Measurements from ENCODE around the gene TUBGCP6. TPM values are rescaled to one million over a fixed set of nuclear protein-coding genes. Genes with fewer than 3 reads are reported as not detected.

TUBGCP6 gene
- polyA plus RNA-seq, 3 donors, result 30.9 to 33.9 (median 32.4) TPM

- H3K27ac ChIP-seq (ENCODE audit: low read depth, low read length), result no peak overlapping the region
- WGBS, 3 donors, result 46 to 64% (median 47%) methylated on average over 29 to 32 of the region's 32 CpGs
Observed at GRCh38 chr22:50184004-50184901, 60.6 kb downstream of the TUBGCP6 start.

GRCh38 chr22:50183141-50183971 lies 61.5 kb downstream of the TUBGCP6 start:
- 64 to 88% (median 86%) methylated on average over 18 to 19 of the region's 19 CpGs for WGBS, 3 donors
- no peak overlapping the region for H3K27ac ChIP-seq (ENCODE audit: low read depth, low read length)

- H3K27ac ChIP-seq (ENCODE audit: low read depth, low read length), result no peak overlapping the region
- WGBS, 3 donors, result 61 to 88% (median 86%) methylated on average over 31 of the region's 31 CpGs
Observed at GRCh38 chr22:50182176-50183081, 62.4 kb downstream of the TUBGCP6 start.

GRCh38 chr22:50180727-50181521 lies 63.9 kb downstream of the TUBGCP6 start:
- WGBS, 3 donors, result 88 to 94% (median 91%) methylated on average over 27 of the region's 27 CpGs

GRCh38 chr22:50179937-50180726 lies 64.7 kb downstream of the TUBGCP6 start:
- H3K27ac ChIP-seq (ENCODE audit: low read depth, low read length), result no peak overlapping the region
- WGBS, 3 donors, result 60 to 84% (median 64%) methylated on average over 39 of the region's 39 CpGs

More at GRCh38 chr22:50180727-50181521, 63.9 kb downstream of the TUBGCP6 start:
- no peak overlapping the region for H3K27ac ChIP-seq (ENCODE audit: low read depth, low read length)

GRCh38 chr22:50178871-50179869 lies 65.7 kb downstream of the TUBGCP6 start:
- 77 to 82% (median 79%) methylated on average over 64 of the region's 64 CpGs for WGBS, 3 donors
- H3K27ac ChIP-seq (ENCODE audit: low read depth, low read length), result no peak overlapping the region

GRCh38 chr22:50178471-50178864 lies 66.4 kb downstream of the TUBGCP6 start:
- H3K27ac ChIP-seq (ENCODE audit: low read depth, low read length), result no peak overlapping the region
- WGBS, 3 donors, result 37 to 70% (median 49%) methylated on average over 20 to 22 of the region's 22 CpGs

- H3K27ac ChIP-seq (ENCODE audit: low read depth, low read length), result no peak overlapping the region
- 52 to 68% (median 65%) methylated on average over 80 to 98 of the region's 98 CpGs for WGBS, 3 donors
Observed at GRCh38 chr22:50177537-50178470, 67.0 kb downstream of the TUBGCP6 start.

GRCh38 chr22:50176850-50177536 lies 67.8 kb downstream of the TUBGCP6 start:
- WGBS, 3 donors, result 95 to 96% (median 96%) methylated on average over 73 to 76 of the region's 76 CpGs

GRCh38 chr22:50175921-50176849 lies 68.6 kb downstream of the TUBGCP6 start:
- 77 to 83% (median 78%) methylated on average over 24 to 27 of the region's 27 CpGs for whole genome bisulfite sequencing, 3 donors
- no peak overlapping the region for H3K27ac ChIP-seq (ENCODE audit: low read depth, low read length)

More at GRCh38 chr22:50176850-50177536, 67.8 kb downstream of the TUBGCP6 start:
- no peak overlapping the region for H3K27ac ChIP-seq (ENCODE audit: low read depth, low read length)

- H3K27ac ChIP-seq (ENCODE audit: low read depth, low read length), result no peak overlapping the region
- WGBS, 3 donors, result 83 to 91% (median 88%) methylated on average over 5 to 6 of the region's 6 CpGs
Observed at GRCh38 chr22:50175191-50175461, 69.7 kb downstream of the TUBGCP6 start.

GRCh38 chr22:50174382-50175190 lies 70.2 kb downstream of the TUBGCP6 start:
- no peak overlapping the region for H3K27ac ChIP-seq (ENCODE audit: low read depth, low read length)
- WGBS, 3 donors, result 83 to 87% (median 86%) methylated on average over 25 to 27 of the region's 27 CpGs

GRCh38 chr22:50173983-50174355 lies 70.9 kb downstream of the TUBGCP6 start:
- H3K27ac ChIP-seq (ENCODE audit: low read depth, low read length), result no peak overlapping the region
- 88 to 96% (median 95%) methylated on average over 6 of the region's 6 CpGs for WGBS, 3 donors

All from adipose tissue (tissue), 3 donors.